HepG2 (cell line): ENCODE results near the gene PCDHGA6. TPM values are rescaled to one million over a fixed set of nuclear protein-coding genes. Genes with fewer than 3 reads are reported as not detected.

ENCODE experiments used
- ATAC-seq: fragments of 200-7000 bp; cut with Tn5 transposase; 3 replicates; pipeline ENCODE4 v1.9.1; 2020; ENCODE audit warnings: mild to moderate bottlenecking, moderate library complexity
- BruUV-seq: library from RNA; stranded (reverse); fragments of 400-500 nt; replicated peaks from 2 replicates; lab custom pipeline; 2021; lab: Mats Ljungman, UMichigan
- CTCF ChIA-PET: fragments of 300-600 bp; formaldehyde crosslinking; extraction: SDS; loops from one replicate; lab custom pipeline; 2021; ENCODE audit warnings: low total read pairs, inconsistent platforms, low intra/inter-chr PET ratio; lab: Yijun Ruan, JAX
- POLR2A ChIA-PET: fragments of 350-600 bp; sonication (Branson Sonifier 250); formaldehyde crosslinking; loops from one replicate; lab custom pipeline; 2020; ENCODE audit warnings: antibody characterized with exemption, inconsistent platforms; lab: Yijun Ruan, JAX
- DNase-seq: peaks from one replicate; pipeline ENCODE4 v3.0.0-alpha.2; 2015; ENCODE audit warnings: low spot score
- FAIRE-seq: peaks from 3 replicates; lab custom pipeline; 2011; peaks lifted over from hg19 to GRCh38; lab: Jason Lieb, UNC
- H2AFZ ChIP-seq: one replicate; pipeline ENCODE4 v1.6.1; 2011; ENCODE audit warnings: low read length, inconsistent platforms
- H3K27ac ChIP-seq: fragments of 300-600 bp; 3 replicates; pipeline ENCODE4 v1.8.0; 2011; ENCODE audit warnings: mixed run types, mild to moderate bottlenecking, mixed read lengths, low read length, inconsistent platforms; ENCODE audit not compliant: insufficient read depth; ENCODE audit errors: extremely low read length
- H3K27me3 ChIP-seq, 2 experiments: fragments of 200-600 bp in 1 of 2; 2 replicates in 1 of 2; 3 replicates in 1 of 2; pipeline versions ENCODE4 v1.6.0 to v1.8.0; 2011; ENCODE audit warnings: low read length in 2 of 2, mild to moderate bottlenecking in 2 of 2, moderate library complexity in 2 of 2, inconsistent platforms in 1 of 2; ENCODE audit not compliant: insufficient read depth in 2 of 2, control insufficient read depth in 1 of 2
- H3K36me3 ChIP-seq, 2 experiments: fragments of 200-600 bp in 1 of 2; replicated peaks in 1 of 2; 2 replicates in 1 of 2; 3 replicates in 1 of 2; pipeline versions ENCODE4 v1.5.1 to v1.8.0; 2011; ENCODE audit warnings: low read length in 2 of 2, inconsistent platforms in 1 of 2; ENCODE audit not compliant: insufficient read depth in 2 of 2, control insufficient read depth in 1 of 2
- H3K4me1 ChIP-seq: 2 replicates; pipeline ENCODE4 v1.5.1; 2012; ENCODE audit warnings: low read length, inconsistent platforms; ENCODE audit not compliant: insufficient read depth
- H3K4me2 ChIP-seq: 2 replicates; pipeline ENCODE4 v1.6.0; 2011; ENCODE audit warnings: low read depth, low read length, inconsistent platforms
- H3K4me3 ChIP-seq, 3 experiments: fragments of 200-600 bp in 1 of 3; sonication (generic), shearing (Covaris generic) in 1 of 3; replicated peaks in 1 of 3; 2 replicates each; pipeline ENCODE4 v1.5.1; 2011 to 2016; ENCODE audit warnings: low read length in 3 of 3, inconsistent platforms in 2 of 3, low read depth in 2 of 3, mild to moderate bottlenecking in 2 of 3, control low read depth in 1 of 3, mixed read lengths in 1 of 3; ENCODE audit not compliant: insufficient read depth in 1 of 3
- H3K79me2 ChIP-seq: one replicate; pipeline ENCODE4 v1.6.1; 2011; ENCODE audit warnings: low read length, inconsistent platforms; ENCODE audit not compliant: insufficient read depth
- H3K9ac ChIP-seq: 2 replicates; pipeline ENCODE4 v1.6.0; 2011; ENCODE audit warnings: mild to moderate bottlenecking, low read depth, low read length, inconsistent platforms; ENCODE audit not compliant: insufficient read depth
- H3K9me3 ChIP-seq: 2 replicates; pipeline ENCODE4 v1.5.1; 2012; ENCODE audit warnings: mild to moderate bottlenecking, low read length
- H4K20me1 ChIP-seq: 2 replicates; pipeline ENCODE4 v1.6.0; 2011; ENCODE audit warnings: inconsistent platforms, mild to moderate bottlenecking, low read length, moderate library complexity; ENCODE audit not compliant: insufficient read depth
- FOXA1 ChIP-seq, 2 experiments: fragments of 450-650 bp in 1 of 2; sonication (generic) in 1 of 2; formaldehyde crosslinking in 1 of 2; IDR thresholded peaks; 2 replicates each; pipeline versions ENCODE4 v1.4.0 to v1.6.1; 2016 to 2020; ENCODE audit warnings: missing genetic modification reagents in 1 of 2
- MATR3 ChIP-seq: sonication (generic); formaldehyde crosslinking; IDR thresholded peaks from 2 replicates; pipeline ENCODE4 v1.4.0; 2020; ENCODE audit warnings: missing genetic modification reagents
- MBD4 ChIP-seq: IDR thresholded peaks from 2 replicates; pipeline ENCODE4 v1.6.1; 2012; ENCODE audit warnings: low read length, inconsistent platforms, borderline replicate concordance
- NCOA5 ChIP-seq: sonication (generic); formaldehyde crosslinking; IDR thresholded peaks from 2 replicates; pipeline ENCODE4 v1.4.0; 2020; ENCODE audit warnings: missing genetic modification reagents
- YEATS2 ChIP-seq: sonication (generic); formaldehyde crosslinking; IDR thresholded peaks from 2 replicates; pipeline ENCODE4 v1.4.0; 2020; ENCODE audit warnings: missing genetic modification reagents, borderline replicate concordance
- ZBTB26 ChIP-seq: IDR thresholded peaks from 2 replicates; pipeline ENCODE4 v1.6.1; 2016; ENCODE audit warnings: missing compliant biosample characterization, missing genetic modification reagents, borderline replicate concordance
- ZFP62 ChIP-seq: sonication (generic); formaldehyde crosslinking; IDR thresholded peaks from 2 replicates; pipeline ENCODE4 v1.4.0; 2020; ENCODE audit warnings: missing genetic modification reagents
- ZFP82 ChIP-seq: sonication (generic); formaldehyde crosslinking; IDR thresholded peaks from 2 replicates; pipeline ENCODE4 v1.5.1; 2020; ENCODE audit warnings: mild to moderate bottlenecking, missing genetic modification reagents, borderline replicate concordance
- ZNF18 ChIP-seq: sonication (generic); formaldehyde crosslinking; IDR thresholded peaks from 2 replicates; pipeline ENCODE4 v1.8.0; 2022; ENCODE audit warnings: mild to moderate bottlenecking, missing genetic modification reagents; ENCODE audit not compliant: insufficient replicate concordance
- ZNF180 ChIP-seq: sonication (generic); formaldehyde crosslinking; IDR thresholded peaks from 2 replicates; pipeline ENCODE4 v1.4.0; 2020; ENCODE audit warnings: low read depth, missing genetic modification reagents, borderline replicate concordance
- ZNF775 ChIP-seq: sonication (generic); formaldehyde crosslinking; IDR thresholded peaks from 2 replicates; pipeline ENCODE4 v1.4.0; 2020; ENCODE audit warnings: missing genetic modification reagents, mild to moderate bottlenecking, moderate library complexity, borderline replicate concordance
- WGBS: methylation state at CpG from one replicate; pipeline ENCODE4 v1.1.6; 2017; ENCODE audit warnings: low lambda C conversion rate; 5-methylcytosine and 5-hydroxymethylcytosine counted together
- in situ Hi-C: cut with HindIII; loops from 2 replicates; pipeline ENCODE4 v1.10.0; 2017; ENCODE audit warnings: low pct_unique_long_range_greater_than_20kb; ENCODE audit not compliant: extremely low pct_ligation_motif_present
- intact Hi-C: fragments of 100-400 bp; cut with micrococcal nuclease; formaldehyde crosslinking; loops from one replicate; pipeline ENCODE4 v1.10.0; 2022; ENCODE audit not compliant: unreplicated experiment
- polyA plus RNA-seq, 8 experiments: library from polyadenylated mRNA; depleted of rRNA in 3 of 8; stranded (reverse) in 7 of 8; unstranded in 1 of 8; fragments of >200 nt; fragmentation: Illumina TruSeq in 4 of 8; extraction: Trizol in 4 of 8; gene quantifications; 2 replicates each; pipeline versions ENCODE4 v1.2.1 to v1.2.3, GENCODE V29; 2011 to 2016; ENCODE audit warnings: low read depth in 4 of 8, missing spikeins in 1 of 8, mixed read lengths in 1 of 8; ENCODE audit not compliant: insufficient read depth in 1 of 8
- total RNA-seq, 5 experiments: library from RNA; depleted of rRNA; stranded (reverse); fragments of >200 nt; fragmentation: Illumina TruSeq; extraction: Trizol; gene quantifications; 2 replicates each; pipeline ENCODE4 v1.2.3, GENCODE V29; 2016; ENCODE audit warnings: low read depth in 1 of 5

PCDHGA6 gene
- total and polyA plus RNA-seq, 2 of the 13 experiments (the other 11 are each of a cell fraction or from before 2014, with no cell fraction given): 0.33 to 0.51 TPM

- Histone ChIP-seq H3K9ac (no peak overlapping the region), H3K27ac (no peak overlapping the region), H3K79me2 (no peaks in the 10 kb centered on the region), H3K4me3 (no peak overlapping the region), H3K36me3 (no peaks in the 10 kb centered on the region), H3K4me1 (no peaks in the 10 kb centered on the region), H3K9me3 (peaks cover 30% of the 10 kb centered on the region), H2AFZ (no peak overlapping the region), H3K4me2 (no peak overlapping the region), H4K20me1 (no peaks in the 10 kb centered on the region), H3K27me3 (no peaks in the 10 kb centered on the region)
- CTCF ChIA-PET: interaction anchor here (0.6 kb wide), 1 partner anchor 8 kb away, joined by 4 read pairs; the partner anchor contains the start of gene PCDHGA12
- BruUV-seq: no TSS peak
- ATAC-seq (no peak), DNase-seq (no peak), FAIRE-seq (no peak)
- intact Hi-C loops (no loop called here), in situ Hi-C loops (no loop called here)
- TF ChIP-seq ZFP82 (CRISPR knock-in tag) (no peak), ZNF18 (CRISPR knock-in tag) (no peak), ZNF180 (CRISPR knock-in tag) (no peak), MATR3 (CRISPR knock-in tag) (no peak), FOXA1 (IDR thresholded peaks at IDR 0.05) (no peak), FOXA1 (CRISPR knock-in tag; IDR thresholded peaks at IDR 0.05) (no peak), YEATS2 (no peak), ZNF775 (no peak), ZFP62 (CRISPR knock-in tag) (no peak), MBD4 (no peak), ZBTB26 (no peak), NCOA5 (no peak)
- WGBS: 69% methylated on average over 18 of the region's 42 CpGs
- POLR2A ChIA-PET: no interaction called here
Observed at GRCh38 chr5:141422742-141423291, 49.1 kb downstream of the PCDHGA6 start.
